ENCODE results near the gene EIF4E1B.
"Not testable (repeated sequence)": the region's sequence is repeated elsewhere in the genome, so short reads cannot be mapped to it uniquely, and the experiment has no call there.

Gene EIF4E1B

GRCh38 chr5:176592573-176592972 is 37.9 kb upstream of the EIF4E1B start:
- H3K4me3 ChIP-seq = no peak overlapping the region
- peaks cover 0 to 39% (median 20%) of the 10 kb centered on the region in 11 experiments; a peak in 17 of 22 replicates for H3K36me3 ChIP-seq
- no peak overlapping the region for H3K4me2 ChIP-seq
- peaks cover 11 to 53% (median 49%) of the 10 kb centered on the region in 10 experiments; a peak in 17 of 20 replicates for H3K4me1 ChIP-seq
- peaks cover 0 to 15% (median 7%) of the 10 kb centered on the region in 11 experiments; a peak in 11 of 22 replicates for H3K27me3 ChIP-seq
- no peak overlapping the region for H3K9ac ChIP-seq
- peaks cover 0 to 22% (median 17%) of the 10 kb centered on the region in 11 experiments; a peak in 15 of 22 replicates for H3K9me3 ChIP-seq (replicated peaks in 1 of 11)
- no peak overlapping the region for H3K27ac ChIP-seq
- peaks cover 0 to 52% (median 41%) of the 10 kb centered on the region in 11 experiments; a peak in 18 of 22 replicates for H4K20me1 ChIP-seq
- TF ChIP-seq Cebpa-rat (IDR thresholded peaks at IDR 0.05) = no peak

GRCh38 chr5:176593273-176593869 is 37.1 kb upstream of the EIF4E1B start:
- Histone ChIP-seq H3K9me3 (replicated peaks in 1 of 11) (peaks cover 0 to 21% (median 17%) of the 10 kb centered on the region in 11 experiments; a peak in 15 of 22 replicates), H3K4me2 (no peak overlapping the region), H3K27me3 (peaks cover 0 to 17% (median 8%) of the 10 kb centered on the region in 11 experiments; a peak in 11 of 22 replicates), H3K9ac (no peak overlapping the region), H4K20me1 (peaks cover 0 to 60% (median 49%) of the 10 kb centered on the region in 11 experiments; a peak in 18 of 22 replicates), H3K27ac (no peak overlapping the region), H3K4me3 (no peak overlapping the region), H3K4me1 (peaks cover 11 to 47% (median 41%) of the 10 kb centered on the region in 10 experiments; a peak in 17 of 20 replicates), H3K36me3 (peaks cover 4 to 47% (median 28%) of the 10 kb centered on the region in 11 experiments; a peak in 19 of 22 replicates)
- no peak for TF ChIP-seq Cebpa-rat (IDR thresholded peaks at IDR 0.05)

- H3K4me2 ChIP-seq = no peak overlapping the region
- peaks cover 0 to 65% (median 59%) of the 10 kb centered on the region in 11 experiments; a peak in 18 of 22 replicates for H4K20me1 ChIP-seq
- H3K4me1 ChIP-seq = peaks cover 11 to 36% (median 30%) of the 10 kb centered on the region in 10 experiments; a peak in 18 of 20 replicates
- H3K36me3 ChIP-seq = peaks cover 15 to 59% (median 39%) of the 10 kb centered on the region in 11 experiments; a peak in 20 of 22 replicates
- H3K27me3 ChIP-seq = peaks cover 0 to 17% (median 8%) of the 10 kb centered on the region in 11 experiments; a peak in 11 of 22 replicates
- no peak overlapping the region for H3K4me3 ChIP-seq
- H3K27ac ChIP-seq = no peak overlapping the region
- TF ChIP-seq Cebpa-rat (IDR thresholded peaks at IDR 0.05) = no peak
- H3K9ac ChIP-seq = no peak overlapping the region
- H3K9me3 ChIP-seq (replicated peaks in 1 of 11) = peaks cover 0 to 21% (median 17%) of the 10 kb centered on the region in 11 experiments; a peak in 15 of 22 replicates
Observed at GRCh38 chr5:176594554-176594953, 35.9 kb upstream of the EIF4E1B start.

- H3K36me3 ChIP-seq = peaks cover 15 to 61% (median 40%) of the 10 kb centered on the region in 11 experiments; a peak in 20 of 22 replicates
- peaks cover 0 to 70% (median 65%) of the 10 kb centered on the region in 11 experiments; a peak in 18 of 22 replicates for H4K20me1 ChIP-seq
- H3K27ac ChIP-seq = no peak overlapping the region
- H3K9me3 ChIP-seq (replicated peaks in 1 of 11) = peaks cover 0 to 21% (median 17%) of the 10 kb centered on the region in 11 experiments; a peak in 15 of 22 replicates
- no peak overlapping the region for H3K9ac ChIP-seq
- no peak overlapping the region for H3K4me3 ChIP-seq
- H3K4me2 ChIP-seq = no peak overlapping the region
- H3K27me3 ChIP-seq = peaks cover 0 to 17% (median 8%) of the 10 kb centered on the region in 11 experiments; a peak in 11 of 22 replicates
- H3K4me1 ChIP-seq = peaks cover 11 to 30% (median 21%) of the 10 kb centered on the region in 10 experiments; a peak in 18 of 20 replicates
- no peak for TF ChIP-seq Cebpa-rat (IDR thresholded peaks at IDR 0.05)
Observed at GRCh38 chr5:176595386-176595943, 35.0 kb upstream of the EIF4E1B start.

GRCh38 chr5:176596069-176596644 is 34.3 kb upstream of the EIF4E1B start:
- peak overlapping the region; percentile 75 to 93 (median 81) for H3K4me2 ChIP-seq

GRCh38 chr5:176596689-176597416 is 33.6 kb upstream of the EIF4E1B start:
- peaks cover 15 to 63% (median 37%) of the 10 kb centered on the region in 11 experiments; a peak in 20 of 22 replicates for H3K36me3 ChIP-seq
- peaks cover 0 to 17% (median 8%) of the 10 kb centered on the region in 11 experiments; a peak in 11 of 22 replicates for H3K27me3 ChIP-seq
- peak overlapping the region in 9 of 10 experiments; percentile 2 to 43 (median 40); a peak in 9 of 20 replicates for H3K4me3 ChIP-seq
- peak overlapping the region in 7 of 11 experiments; percentile 3 to 47 (median 33); a peak in 5 of 22 replicates for H3K9ac ChIP-seq
- peak overlapping the region; percentile 75 to 93 (median 81) for H3K4me2 ChIP-seq
- peaks cover 0 to 12% (median 8%) of the 10 kb centered on the region in 11 experiments; a peak in 12 of 22 replicates for H3K9me3 ChIP-seq (replicated peaks in 1 of 11)
- TF ChIP-seq Cebpa-rat (IDR thresholded peaks at IDR 0.05) = no peak
- no peak overlapping the region for H3K27ac ChIP-seq
- peaks cover 0 to 84% (median 78%) of the 10 kb centered on the region in 11 experiments; a peak in 17 of 22 replicates for H4K20me1 ChIP-seq
- peaks cover 11 to 23% (median 16%) of the 10 kb centered on the region in 10 experiments; a peak in 18 of 20 replicates for H3K4me1 ChIP-seq

More at GRCh38 chr5:176596069-176596644, 34.3 kb upstream of the EIF4E1B start:
- Histone ChIP-seq H3K27me3 (peaks cover 0 to 17% (median 8%) of the 10 kb centered on the region in 11 experiments; a peak in 11 of 22 replicates), H3K9me3 (replicated peaks in 1 of 11) (peaks cover 0 to 19% (median 15%) of the 10 kb centered on the region in 11 experiments; a peak in 15 of 22 replicates), H4K20me1 (peaks cover 0 to 77% (median 71%) of the 10 kb centered on the region in 11 experiments; a peak in 17 of 22 replicates), H3K36me3 (peaks cover 15 to 64% (median 38%) of the 10 kb centered on the region in 11 experiments; a peak in 20 of 22 replicates), H3K27ac (no peak overlapping the region), H3K4me1 (peaks cover 11 to 23% (median 17%) of the 10 kb centered on the region in 10 experiments; a peak in 18 of 20 replicates), H3K9ac (peak overlapping the region in 4 of 11 experiments; percentile 33 to 47 (median 39); a peak in 1 of 22 replicates), H3K4me3 (peak overlapping the region in 3 of 10 experiments; percentile 40 to 43 (median 41); a peak in 5 of 20 replicates)
- no peak for TF ChIP-seq Cebpa-rat (IDR thresholded peaks at IDR 0.05)

- H3K9me3 ChIP-seq (replicated peaks in 1 of 11) = peaks cover 0 to 3% (median 1%) of the 10 kb centered on the region in 11 experiments; a peak in 10 of 22 replicates
- H3K36me3 ChIP-seq = peaks cover 15 to 55% (median 30%) of the 10 kb centered on the region in 11 experiments; a peak in 20 of 22 replicates
- no peak overlapping the region for H3K27ac ChIP-seq
- peak overlapping the region in 6 of 10 experiments; percentile 2 to 41 (median 21); a peak in 7 of 20 replicates for H3K4me3 ChIP-seq
- peaks cover 11 to 23% (median 16%) of the 10 kb centered on the region in 10 experiments; a peak in 18 of 20 replicates for H3K4me1 ChIP-seq
- no peak for TF ChIP-seq Cebpa-rat (IDR thresholded peaks at IDR 0.05)
- H3K9ac ChIP-seq = peak overlapping the region in 3 of 11 experiments; percentile 27 to 47 (median 33); a peak in 4 of 22 replicates
- peaks cover 0 to 17% (median 8%) of the 10 kb centered on the region in 11 experiments; a peak in 11 of 22 replicates for H3K27me3 ChIP-seq
- H4K20me1 ChIP-seq = peaks cover 0 to 93% (median 87%) of the 10 kb centered on the region in 11 experiments; a peak in 17 of 22 replicates
- peak overlapping the region; percentile 75 to 93 (median 81) for H3K4me2 ChIP-seq
Observed at GRCh38 chr5:176597417-176598389, 32.8 kb upstream of the EIF4E1B start.

GRCh38 chr5:176599749-176600430 is 30.6 kb upstream of the EIF4E1B start:
- Histone ChIP-seq H3K9ac (peak overlapping the region in 1 of 11 experiments; percentile 8; a peak in 2 of 22 replicates), H3K27me3 (peaks cover 0 to 17% (median 8%) of the 10 kb centered on the region in 11 experiments; a peak in 11 of 22 replicates), H3K4me1 (peaks cover 22 to 37% (median 29%) of the 10 kb centered on the region in 10 experiments; a peak in 19 of 20 replicates), H3K36me3 (peaks cover 15 to 44% (median 28%) of the 10 kb centered on the region in 11 experiments; a peak in 20 of 22 replicates), H3K4me2 (peak overlapping the region in 3 of 11 experiments; percentile 5 to 28 (median 18); a peak in 3 of 22 replicates), H4K20me1 (peaks cover 0 to 100% (median 90%) of the 10 kb centered on the region in 11 experiments; a peak in 17 of 22 replicates)
- not testable (repeated sequence) for H3K27ac ChIP-seq; H3K4me3 ChIP-seq; H3K9me3 ChIP-seq (replicated peaks in 1 of 11)

Measured in BLaER1 treated with 17β-estradiol and CSF1 and Interleukin-3, amounts not matched to agents 10 nM and 100 nM (cell line).